GM23248 (cell line): ENCODE data around the gene FYB1.

ENCODE experiments used
- EZH2 ChIP-seq: fragments of 200-600 bp; sonication (generic); IDR thresholded peaks from 2 replicates; pipeline ENCODE4 v1.6.1; 2018; ENCODE audit warnings: antibody characterized with exemption, mild to moderate bottlenecking; ENCODE audit not compliant: insufficient read depth, poor library complexity, severe bottlenecking
- EZH2phosphoT487 ChIP-seq: fragments of 200-600 bp; sonication (generic); IDR thresholded peaks from 2 replicates; pipeline ENCODE4 v1.6.1; 2018; ENCODE audit warnings: antibody characterized with exemption, moderate library complexity, mild to moderate bottlenecking, low read depth; ENCODE audit not compliant: insufficient read depth

- no peak for TF ChIP-seq EZH2
- TF ChIP-seq EZH2phosphoT487 = no peak
Measured at GRCh38 chr5:39137819-39138451, 81.4 kb downstream of the FYB1 start.
